ENCODE data around the gene MYH14.

DNA sequence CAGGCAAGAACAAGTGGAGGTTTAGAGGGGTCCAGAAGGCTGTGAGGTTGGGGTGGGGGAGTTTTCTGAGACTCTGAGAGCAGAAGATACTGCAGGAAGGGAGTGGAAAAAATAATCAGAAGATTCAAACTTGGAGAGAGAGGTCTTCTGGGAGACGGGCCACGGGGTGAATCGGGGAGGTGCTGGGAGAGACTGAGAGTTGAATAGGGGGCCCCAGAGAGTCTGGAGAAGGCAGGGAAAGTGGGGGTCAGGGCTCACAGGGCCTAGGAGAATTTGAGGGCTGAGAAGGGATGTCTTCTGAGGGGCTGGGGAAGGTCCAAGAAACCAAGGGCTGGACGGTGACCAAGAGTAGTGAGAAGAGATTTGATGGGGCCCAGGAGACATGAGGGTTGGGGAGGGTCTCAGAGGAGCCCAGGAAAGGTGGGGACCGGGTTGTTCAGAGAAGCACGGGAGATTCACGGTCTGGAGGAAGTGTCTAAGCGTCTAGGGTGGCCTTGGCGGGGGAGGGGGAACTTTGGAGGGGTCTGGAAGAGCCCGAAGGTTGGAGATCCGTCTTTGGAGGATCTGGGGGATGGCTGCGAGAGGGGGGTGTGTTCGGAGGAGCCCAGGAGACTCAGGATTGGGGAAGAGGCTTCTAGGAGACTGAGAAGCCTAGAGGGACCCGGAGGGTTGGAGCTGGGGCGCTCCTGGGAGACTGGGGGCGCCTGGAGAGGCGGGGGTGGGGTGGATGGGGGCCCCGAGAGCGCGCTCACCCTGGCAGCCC, 124.2 kb downstream of the MYH14 start:
- TF ChIP-seq POLR2A (IDR thresholded peaks at IDR 0.05; ENCODE audit: extremely low read depth, insufficient read length) (no peak), CTCF (IDR thresholded peaks at IDR 0.05; ENCODE audit: low read depth, low read length) (no peak)
